ES-I3 (cell line): ENCODE results near the gene QDPR.
"Not testable (repeated sequence)": the region's sequence is repeated elsewhere in the genome, so short reads cannot be mapped to it uniquely, and the experiment has no call there.

Source experiments
- H3K36me3 ChIP-seq: 2 replicates; pipeline ENCODE4 v1.6.1; 2013; ENCODE audit warnings: mild to moderate bottlenecking, low read length, control low read depth, moderate library complexity; ENCODE audit not compliant: insufficient read depth
- H3K4me1 ChIP-seq: 2 replicates; pipeline ENCODE4 v1.6.1; 2013; ENCODE audit warnings: mild to moderate bottlenecking, control low read depth, low read length; ENCODE audit not compliant: insufficient read depth
- H3K9ac ChIP-seq: 2 replicates; pipeline ENCODE4 v1.6.1; 2013; ENCODE audit warnings: low read depth, mild to moderate bottlenecking, low read length, moderate library complexity
- H3K9me3 ChIP-seq: 2 replicates; pipeline ENCODE4 v1.6.1; 2013; ENCODE audit warnings: mild to moderate bottlenecking, low read length, moderate library complexity; ENCODE audit not compliant: control insufficient read depth, insufficient read depth

QDPR gene

DNA sequence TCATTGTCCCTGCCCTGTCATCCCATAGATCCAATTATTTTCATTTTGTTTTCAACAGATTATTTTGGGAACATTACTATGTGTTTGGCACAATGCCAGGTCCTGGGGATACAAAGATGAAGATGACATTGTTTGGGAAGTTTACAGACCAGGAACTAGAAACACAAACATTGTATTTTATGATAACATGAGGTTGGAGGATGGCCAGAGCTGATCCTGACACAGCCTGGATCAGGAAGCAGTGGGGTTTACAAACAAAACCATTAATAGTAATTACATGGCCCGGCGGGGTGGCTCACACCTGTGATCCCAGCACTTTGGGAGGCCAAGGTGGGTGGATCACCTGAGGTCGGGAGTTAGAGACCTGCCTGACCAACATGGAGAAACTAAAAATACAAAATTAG, 32.9 kb upstream of the QDPR start:
- Histone ChIP-seq H3K9ac (no peak overlapping the region), H3K9me3 (no peaks in the 10 kb centered on the region)

DNA sequence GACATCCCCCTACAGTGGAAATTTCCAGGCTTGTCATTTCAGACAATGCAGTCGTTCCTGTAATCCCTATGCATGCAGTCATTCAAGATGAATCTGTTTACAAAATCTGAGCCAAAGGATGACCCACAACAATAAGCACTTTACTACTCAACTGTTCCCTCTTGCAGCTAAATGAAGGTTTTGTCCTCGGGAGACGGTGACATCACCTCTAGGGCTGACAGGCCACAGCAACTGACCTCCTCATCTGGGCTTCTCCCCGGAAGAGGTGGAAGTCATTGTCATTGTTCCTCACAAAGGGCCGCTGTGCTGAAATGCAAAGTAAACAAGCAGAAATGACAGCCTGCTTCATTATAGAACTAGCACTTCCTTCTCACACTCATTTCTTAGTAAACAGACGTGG, 32.3 kb upstream of the QDPR start:
- Histone ChIP-seq H3K9ac (no peak overlapping the region), H3K9me3 (no peaks in the 10 kb centered on the region)

More for the DNA sequence above, 32.9 kb upstream of the QDPR start:
- peaks cover 3% of the 10 kb centered on the region; the same call in 1 of the 2 replicates for H3K4me1 ChIP-seq
- no peaks in the 10 kb centered on the region for H3K36me3 ChIP-seq

DNA sequence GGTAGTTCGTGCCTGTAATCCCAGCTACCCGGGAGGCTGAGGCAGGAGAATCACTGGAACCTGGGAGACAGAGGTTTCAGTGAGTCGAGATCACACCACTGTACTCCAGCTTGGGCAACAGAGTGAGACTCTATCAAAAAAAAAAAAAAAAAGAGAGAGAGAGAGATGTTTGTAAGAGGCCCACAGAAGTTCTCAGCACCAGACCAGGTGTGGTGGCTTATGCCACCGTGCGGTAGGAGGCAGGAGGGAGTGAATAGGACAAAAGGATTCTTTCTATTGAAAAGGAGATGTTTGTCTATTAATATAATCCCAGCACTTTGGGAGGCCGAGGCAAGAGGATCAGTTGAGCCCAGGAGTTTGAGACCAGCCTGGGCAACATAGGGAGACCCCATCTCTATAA, 25.2 kb upstream of the QDPR start:
- H3K36me3 ChIP-seq, H3K4me1 ChIP-seq, H3K9ac ChIP-seq, H3K9me3 ChIP-seq: not testable (repeated sequence)

More for the DNA sequence above, 32.3 kb upstream of the QDPR start:
- Histone ChIP-seq H3K36me3 (no peaks in the 10 kb centered on the region), H3K4me1 (peaks cover 3% of the 10 kb centered on the region; the same call in 1 of the 2 replicates)

DNA sequence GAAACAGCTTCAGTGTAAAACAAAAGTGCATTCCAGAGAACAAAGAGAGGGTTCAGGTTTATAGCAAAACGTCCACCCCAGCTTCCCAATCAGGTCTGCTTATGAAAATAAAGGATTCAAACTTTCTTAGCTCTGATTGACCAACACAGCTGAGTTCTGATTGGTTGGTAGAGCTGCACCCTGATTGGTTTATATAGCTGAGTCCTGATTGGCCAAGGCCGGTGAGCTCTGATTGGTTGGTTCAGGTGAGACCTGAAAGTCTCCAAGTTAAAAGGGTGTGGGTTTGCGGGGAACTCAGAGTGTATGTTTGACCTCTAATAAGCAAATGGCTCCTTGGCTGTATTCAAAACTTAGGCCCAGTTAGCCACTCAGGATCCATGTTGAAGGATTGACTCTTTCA, 24.0 kb upstream of the QDPR start:
- H3K9ac ChIP-seq = no peak overlapping the region

DNA sequence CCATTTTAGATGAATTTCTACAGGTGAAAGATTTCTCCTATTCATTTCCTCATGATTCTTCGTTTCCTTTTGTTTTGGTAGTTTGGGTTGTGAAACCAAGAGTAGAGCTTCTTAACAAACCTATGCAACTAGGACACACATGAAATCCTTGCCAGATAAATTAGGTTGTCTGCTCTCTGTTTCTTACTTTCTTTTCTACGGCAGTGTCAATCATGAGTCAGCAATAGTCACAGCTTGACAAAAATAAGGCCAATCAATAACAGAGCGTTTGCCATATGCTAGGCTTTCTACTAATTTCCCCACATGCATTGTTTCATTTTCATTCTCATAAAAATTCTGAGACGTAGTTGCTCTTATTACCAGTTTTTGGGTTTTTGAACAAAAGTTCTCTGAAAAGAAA, 23.4 kb upstream of the QDPR start:
- Histone ChIP-seq H3K4me1 (no peaks in the 10 kb centered on the region), H3K36me3 (no peaks in the 10 kb centered on the region), H3K9me3 (no peaks in the 10 kb centered on the region), H3K9ac (no peak overlapping the region)

More for the DNA sequence above, 24.0 kb upstream of the QDPR start:
- no peaks in the 10 kb centered on the region for H3K36me3 ChIP-seq
- no peaks in the 10 kb centered on the region for H3K4me1 ChIP-seq
- no peaks in the 10 kb centered on the region for H3K9me3 ChIP-seq

DNA sequence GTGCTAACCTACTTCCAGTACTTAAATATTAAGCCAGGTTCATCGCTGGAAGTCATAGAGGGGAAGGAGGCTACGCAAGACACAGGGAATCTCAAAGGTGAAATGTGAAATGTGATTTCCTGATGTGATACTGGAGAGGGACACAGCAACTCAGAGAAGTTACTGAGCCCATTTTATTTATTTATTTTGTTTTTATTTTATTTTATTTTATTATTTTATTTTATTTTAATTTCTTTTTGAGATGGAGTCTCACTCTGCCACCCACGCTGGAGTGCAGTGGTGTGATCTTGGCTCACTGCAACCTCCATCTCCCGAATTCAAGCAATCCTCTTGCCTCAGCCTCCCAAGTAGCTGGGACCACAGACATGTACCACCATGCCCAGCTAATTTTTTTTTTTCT, 22.8 kb upstream of the QDPR start:
- H3K9me3 ChIP-seq = no peaks in the 10 kb centered on the region
- H3K4me1 ChIP-seq = no peaks in the 10 kb centered on the region
- H3K9ac ChIP-seq = no peak overlapping the region
- no peaks in the 10 kb centered on the region for H3K36me3 ChIP-seq

DNA sequence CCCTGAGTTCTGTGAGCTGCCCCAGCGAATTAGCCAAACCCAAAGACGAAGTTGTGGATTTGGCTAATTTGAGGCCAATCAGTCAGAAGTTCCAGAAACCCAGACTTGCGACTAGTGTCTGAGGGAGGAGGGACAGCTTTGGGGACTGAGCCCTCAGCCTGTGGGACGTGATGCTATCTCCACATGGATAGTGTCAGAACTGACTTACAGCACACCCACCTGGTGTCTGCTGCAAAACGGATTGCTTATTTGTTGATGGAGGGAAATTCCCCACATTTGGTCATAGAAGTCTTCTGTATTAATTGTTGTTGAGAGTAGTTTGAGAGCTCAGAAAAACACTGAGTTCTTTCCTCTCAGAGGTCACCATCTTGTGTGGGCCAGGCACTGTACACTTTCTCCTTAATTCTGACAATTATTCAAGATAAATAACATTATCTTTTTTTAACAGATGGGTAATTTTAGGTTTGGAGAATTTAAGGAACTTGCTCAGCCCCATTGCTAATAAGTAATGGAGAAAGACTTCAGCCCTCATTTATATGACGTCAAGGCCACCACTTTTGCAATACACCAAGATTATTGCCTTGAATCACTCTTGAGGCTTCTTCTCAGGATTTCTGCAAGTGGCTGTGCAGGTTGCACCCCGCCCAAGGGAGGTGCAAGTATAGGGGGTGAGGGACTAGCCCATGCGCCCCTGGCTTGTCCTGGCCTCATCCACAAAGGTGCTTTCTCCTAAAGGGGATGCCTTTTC, 19.8 kb upstream of the QDPR start:
- H3K4me1 ChIP-seq = no peaks in the 10 kb centered on the region
- no peaks in the 10 kb centered on the region for H3K9me3 ChIP-seq
- no peak overlapping the region for H3K9ac ChIP-seq
- no peaks in the 10 kb centered on the region for H3K36me3 ChIP-seq

DNA sequence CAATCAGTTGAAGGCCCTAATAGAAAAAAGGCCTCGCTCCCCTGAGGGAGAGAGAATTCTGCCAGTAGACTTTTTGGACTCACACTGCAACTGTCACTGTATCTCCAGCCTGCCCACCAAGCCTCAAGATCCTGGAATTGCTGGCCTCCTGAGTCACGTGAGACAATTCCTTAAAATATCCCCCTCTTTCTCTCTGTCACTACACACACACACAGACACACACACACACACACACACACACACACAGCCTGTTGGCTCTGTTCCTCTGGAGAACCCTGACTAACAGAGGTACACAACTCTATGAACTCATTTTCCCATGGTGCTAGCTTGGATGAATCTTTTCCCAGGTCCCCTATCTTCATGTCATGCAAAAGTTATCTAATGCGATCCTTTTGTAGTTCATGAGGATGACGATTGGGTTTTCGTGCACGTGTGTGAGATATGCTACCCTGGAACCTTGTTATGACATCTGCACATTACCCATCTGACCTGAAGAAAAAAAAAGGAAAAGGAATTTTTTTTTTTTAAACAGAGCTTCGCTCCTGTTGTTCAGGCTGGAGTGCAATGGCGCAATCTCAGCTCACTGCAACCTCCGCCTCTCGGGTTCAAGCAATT, 16.8 kb upstream of the QDPR start:
- Histone ChIP-seq H3K9me3 (no peaks in the 10 kb centered on the region), H3K4me1 (no peaks in the 10 kb centered on the region), H3K36me3 (no peaks in the 10 kb centered on the region), H3K9ac (no peak overlapping the region)

DNA sequence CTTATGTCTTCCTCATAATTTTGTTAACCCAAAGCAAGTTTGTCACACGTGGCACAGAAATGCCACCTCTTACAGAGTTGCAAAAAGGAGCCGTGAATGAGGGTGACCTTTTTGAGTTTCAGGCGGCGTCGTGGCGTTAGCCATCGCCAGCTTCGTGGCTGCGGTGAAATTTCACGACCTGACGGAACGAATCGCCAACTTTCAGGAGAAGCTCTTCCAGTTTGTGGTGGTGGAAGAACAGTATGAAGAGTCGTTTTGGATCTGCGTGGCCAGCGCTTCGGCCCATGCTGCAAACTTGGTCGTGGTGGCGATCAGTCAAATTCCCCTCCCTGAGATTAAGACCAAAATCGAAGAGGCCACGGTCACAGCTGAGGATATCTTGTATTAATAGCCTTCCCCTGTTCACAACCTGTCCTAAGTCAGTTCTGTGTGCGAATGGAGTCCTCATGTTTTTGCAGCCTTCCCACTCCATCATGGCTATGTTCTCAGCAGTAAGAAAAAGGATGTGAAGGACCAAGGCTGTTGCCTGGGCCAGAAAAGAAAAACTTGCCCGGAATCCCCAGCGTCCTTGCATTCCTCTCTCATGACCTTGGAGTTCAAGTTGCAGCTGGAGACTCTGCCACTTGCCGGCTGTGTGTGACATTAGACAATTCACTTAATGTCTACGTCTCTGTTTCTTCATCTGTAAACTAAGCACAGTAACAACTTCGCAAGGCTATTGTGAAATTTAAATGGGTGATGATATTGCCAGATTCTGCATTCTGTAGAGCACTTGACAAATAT, 15.0 kb upstream of the QDPR start:
- no peak overlapping the region for H3K9ac ChIP-seq
- no peaks in the 10 kb centered on the region for H3K4me1 ChIP-seq
- no peaks in the 10 kb centered on the region for H3K9me3 ChIP-seq
- H3K36me3 ChIP-seq = no peaks in the 10 kb centered on the region

DNA sequence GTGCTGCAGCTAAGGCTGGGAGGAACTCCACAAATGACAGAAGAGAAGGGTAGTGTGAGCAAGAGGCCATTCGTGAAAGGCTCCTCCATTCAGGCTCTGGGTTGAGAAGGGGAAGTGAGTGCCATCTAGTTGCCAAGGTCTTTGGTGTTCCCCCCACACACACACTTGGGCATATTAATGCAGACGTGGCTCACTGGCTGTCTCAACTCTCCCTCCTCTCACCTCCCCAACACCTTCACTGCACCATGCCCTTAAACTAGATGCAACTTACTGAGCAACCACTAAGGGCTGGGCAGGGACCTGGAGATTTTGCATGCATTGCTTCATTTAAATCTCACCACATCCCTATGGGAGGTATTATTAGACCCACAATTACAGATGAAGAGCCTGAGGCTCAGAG, 11.8 kb upstream of the QDPR start:
- H3K9ac ChIP-seq = no peak overlapping the region
- no peaks in the 10 kb centered on the region for H3K9me3 ChIP-seq
- no peaks in the 10 kb centered on the region for H3K36me3 ChIP-seq
- no peaks in the 10 kb centered on the region for H3K4me1 ChIP-seq

DNA sequence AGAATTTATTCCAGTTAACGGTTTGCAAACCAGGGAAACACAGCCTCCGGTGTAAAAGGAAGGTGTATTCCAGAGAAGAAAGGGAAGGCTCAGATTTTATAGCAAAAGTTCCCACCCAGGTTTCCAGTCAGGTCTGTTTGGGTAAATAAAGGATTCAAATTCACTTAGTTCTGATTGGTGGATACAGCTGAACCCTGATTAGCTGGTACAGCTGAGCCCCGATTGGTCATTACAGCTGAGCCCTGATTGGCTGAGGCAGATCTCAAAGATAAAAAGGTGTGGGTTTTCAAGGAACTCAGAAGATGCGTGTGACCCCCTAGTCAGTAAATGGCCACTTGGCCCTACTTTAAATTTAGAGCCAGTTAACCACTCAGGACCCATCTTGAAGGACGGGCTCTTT, 9.7 kb upstream of the QDPR start:
- Histone ChIP-seq H3K9ac (no peak overlapping the region), H3K4me1 (peaks cover 8% of the 10 kb centered on the region; the same call in 1 of the 2 replicates), H3K9me3 (no peaks in the 10 kb centered on the region), H3K36me3 (no peaks in the 10 kb centered on the region)

DNA sequence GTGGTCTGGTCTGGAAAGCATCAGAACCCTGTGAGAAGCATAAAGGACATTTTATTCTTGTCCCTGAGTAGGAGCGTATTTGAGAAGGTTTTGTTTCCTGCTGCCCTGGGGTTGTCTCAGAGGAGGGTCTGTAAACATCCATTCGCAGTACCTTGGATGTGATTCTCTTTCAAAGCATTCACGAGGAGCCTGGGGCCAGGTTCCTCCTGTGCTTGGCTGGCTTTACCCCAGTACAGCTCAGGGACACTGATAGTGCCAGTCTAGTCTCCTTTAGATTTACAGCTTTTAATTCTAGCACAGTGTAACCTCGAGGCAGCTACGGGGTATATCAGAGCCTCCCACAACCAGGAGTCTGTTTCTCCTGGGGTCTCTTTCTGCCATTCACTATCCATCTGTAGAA, 5.8 kb upstream of the QDPR start:
- H3K9ac ChIP-seq = no peak overlapping the region
- no peaks in the 10 kb centered on the region for H3K36me3 ChIP-seq
- H3K9me3 ChIP-seq = no peaks in the 10 kb centered on the region
- peaks cover 8% of the 10 kb centered on the region; the same call in 1 of the 2 replicates for H3K4me1 ChIP-seq

DNA sequence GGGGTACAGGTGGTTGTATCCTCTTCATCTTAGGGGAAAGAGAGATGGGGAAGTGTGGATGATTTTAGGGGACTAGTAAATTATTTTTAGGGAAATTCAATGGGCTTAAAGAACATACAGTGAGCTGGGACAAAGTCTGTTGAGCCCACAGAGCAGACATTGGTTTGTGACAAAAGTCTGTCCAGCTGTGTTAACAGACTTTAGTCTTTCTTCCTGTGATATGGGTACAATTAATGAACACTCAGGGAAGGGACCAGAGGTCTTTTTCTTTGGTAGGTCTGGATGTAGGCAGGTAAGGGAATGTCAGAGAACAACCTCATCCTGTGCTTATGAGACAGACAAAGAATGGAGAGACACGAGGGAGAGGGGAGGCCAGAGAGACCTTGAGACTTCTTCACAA, 5.1 kb upstream of the QDPR start:
- peaks cover 8% of the 10 kb centered on the region; the same call in 1 of the 2 replicates for H3K4me1 ChIP-seq
- H3K36me3 ChIP-seq = no peaks in the 10 kb centered on the region
- H3K9ac ChIP-seq = no peak overlapping the region
- no peaks in the 10 kb centered on the region for H3K9me3 ChIP-seq

DNA sequence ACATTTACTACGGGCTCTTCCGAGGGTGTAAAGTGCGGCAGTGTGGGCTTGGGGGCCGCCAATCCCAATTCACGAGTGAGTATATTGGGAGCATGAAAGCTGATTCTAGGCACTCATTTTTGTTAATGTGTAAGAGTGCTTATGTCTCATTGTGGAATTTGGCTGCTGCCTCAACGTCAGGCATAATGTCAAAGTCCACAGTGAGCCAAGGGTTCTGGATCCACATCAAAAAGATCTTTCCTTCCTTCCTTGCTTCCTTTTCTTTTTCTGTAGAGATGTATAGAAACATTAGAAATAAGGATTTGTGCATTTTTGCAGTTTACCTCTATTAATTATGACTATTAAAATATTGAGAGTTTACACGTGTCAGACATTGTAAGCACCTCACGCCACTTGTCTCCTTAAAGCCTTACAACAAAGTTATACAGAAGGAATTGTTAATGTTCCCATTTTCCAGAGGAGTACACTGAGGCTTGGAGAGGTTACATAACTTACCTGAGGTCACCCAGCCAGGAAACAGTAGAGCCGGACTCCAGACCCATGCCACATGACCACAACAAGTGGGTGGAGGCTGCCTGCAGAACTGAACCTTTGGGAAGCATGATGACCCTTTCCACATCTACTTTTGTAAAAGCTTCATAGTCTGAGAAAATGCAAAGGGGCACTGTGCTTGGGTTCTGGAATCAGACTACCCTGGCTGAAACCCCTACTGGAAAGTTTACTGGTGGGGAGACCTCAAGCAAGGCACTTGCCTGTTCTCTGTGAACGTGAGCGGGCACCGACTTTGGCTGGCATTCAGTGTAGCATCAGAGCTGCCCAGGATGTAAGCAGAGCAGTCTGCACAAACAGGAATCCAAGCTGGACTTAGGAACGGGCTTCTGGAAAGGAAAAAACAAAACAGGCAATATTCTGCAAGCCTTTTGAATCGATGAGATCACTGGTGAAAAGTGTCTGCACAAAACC, 3.8 kb upstream of the QDPR start:
- H3K9me3 ChIP-seq = no peaks in the 10 kb centered on the region
- peaks cover 8% of the 10 kb centered on the region; the same call in 1 of the 2 replicates for H3K4me1 ChIP-seq
- H3K9ac ChIP-seq = no peak overlapping the region
- no peaks in the 10 kb centered on the region for H3K36me3 ChIP-seq
